GM12878 (cell line): Measurements from ENCODE around the gene GPR141.

ENCODE experiments used
- EGR1 ChIP-seq, 2 experiments: IDR thresholded peaks; 1 replicate in 1 of 2; 2 replicates in 1 of 2; pipeline ENCODE4 v1.6.1; 2011 to 2012; ENCODE audit warnings: low read depth in 2 of 2, low read length in 2 of 2, borderline replicate concordance in 1 of 2, mild to moderate bottlenecking in 1 of 2, moderate library complexity in 1 of 2
- POLR2A ChIP-seq: IDR thresholded peaks from 2 replicates; pipeline ENCODE4 v1.6.1; 2011; ENCODE audit warnings: low read depth, mild to moderate bottlenecking, low read length
- YY1 ChIP-seq: IDR thresholded peaks from 2 replicates; pipeline ENCODE4 v1.6.1; 2011; ENCODE audit warnings: low read depth, mild to moderate bottlenecking, low read length
- ZNF592 ChIP-seq: fragments of 450-650 bp; IDR thresholded peaks from 2 replicates; pipeline ENCODE4 v1.6.1; 2017; ENCODE audit warnings: mild to moderate bottlenecking, moderate library complexity
- TF ChIP-seq, protein P1 (sequence below), 3 experiments: IDR thresholded peaks in 2 of 3; conservative IDR thresholded peaks in 1 of 3; 2 replicates each; pipeline ENCODE4 v1.5.1; 2011; ENCODE audit warnings: low read depth in 3 of 3, low read length in 3 of 3, mild to moderate bottlenecking in 3 of 3, control low read depth in 2 of 3, moderate library complexity in 2 of 3, inconsistent platforms in 1 of 3, mixed read lengths in 1 of 3; ENCODE audit not compliant: control insufficient read depth in 2 of 3, insufficient read depth in 1 of 3; ENCODE audit errors: extremely low read depth in 1 of 3

- TF ChIP-seq, protein P1, sequence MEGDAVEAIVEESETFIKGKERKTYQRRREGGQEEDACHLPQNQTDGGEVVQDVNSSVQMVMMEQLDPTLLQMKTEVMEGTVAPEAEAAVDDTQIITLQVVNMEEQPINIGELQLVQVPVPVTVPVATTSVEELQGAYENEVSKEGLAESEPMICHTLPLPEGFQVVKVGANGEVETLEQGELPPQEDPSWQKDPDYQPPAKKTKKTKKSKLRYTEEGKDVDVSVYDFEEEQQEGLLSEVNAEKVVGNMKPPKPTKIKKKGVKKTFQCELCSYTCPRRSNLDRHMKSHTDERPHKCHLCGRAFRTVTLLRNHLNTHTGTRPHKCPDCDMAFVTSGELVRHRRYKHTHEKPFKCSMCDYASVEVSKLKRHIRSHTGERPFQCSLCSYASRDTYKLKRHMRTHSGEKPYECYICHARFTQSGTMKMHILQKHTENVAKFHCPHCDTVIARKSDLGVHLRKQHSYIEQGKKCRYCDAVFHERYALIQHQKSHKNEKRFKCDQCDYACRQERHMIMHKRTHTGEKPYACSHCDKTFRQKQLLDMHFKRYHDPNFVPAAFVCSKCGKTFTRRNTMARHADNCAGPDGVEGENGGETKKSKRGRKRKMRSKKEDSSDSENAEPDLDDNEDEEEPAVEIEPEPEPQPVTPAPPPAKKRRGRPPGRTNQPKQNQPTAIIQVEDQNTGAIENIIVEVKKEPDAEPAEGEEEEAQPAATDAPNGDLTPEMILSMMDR (IDR thresholded peaks at IDR 0.05 in 2 of 3, conservative IDR thresholded peaks at IDR 0.05 in 1 of 3; ENCODE audit: control insufficient read depth in 2 of 3, extremely low read depth in 1 of 3, insufficient read depth in 1 of 3, low read depth in 3 of 3, low read length in 3 of 3) = no peak
- TF ChIP-seq EGR1 (IDR thresholded peaks at IDR 0.05; ENCODE audit: borderline replicate concordance in 1 of 2, low read depth in 2 of 2, low read length in 2 of 2) = no peak
- no peak for TF ChIP-seq ZNF592
- no peak for TF ChIP-seq YY1
- TF ChIP-seq POLR2A = no peak
These were observed 26.3 kb downstream of the GPR141 start for GRCh38 chr7:37709631-37710509.
